Neural cell (in vitro differentiated cells): ENCODE measurements around the gene CKAP2. TPM values are rescaled to one million over a fixed set of nuclear protein-coding genes. Genes with fewer than 3 reads are reported as not detected.

Experiments used
- H2AFZ ChIP-seq: fragments of 200-600, 300-800 bp; sonication (generic), shearing (Covaris generic); 2 replicates; pipeline ENCODE4 v1.6.0; 2014; ENCODE audit warnings: low read depth, mild to moderate bottlenecking, antibody characterized with exemption, low read length, moderate library complexity
- H3F3A ChIP-seq: fragments of 200-600 bp; shearing (Covaris generic); 2 replicates; pipeline ENCODE4 v1.6.1; 2016; ENCODE audit warnings: mild to moderate bottlenecking, moderate library complexity, mixed read lengths, antibody characterized with exemption, low read length; ENCODE audit not compliant: insufficient read depth, poor library complexity, severe bottlenecking
- H3K27ac ChIP-seq: fragments of 200-600, 300-800 bp; sonication (generic), shearing (Covaris generic); 2 replicates; pipeline ENCODE4 v1.5.1; 2014; ENCODE audit warnings: mild to moderate bottlenecking, low read length, moderate library complexity
- H3K27me3 ChIP-seq: fragments of 300-800, 200-600 bp; sonication (generic), shearing (Covaris generic); 2 replicates; pipeline ENCODE4 v1.6.0; 2014; ENCODE audit warnings: mild to moderate bottlenecking, low read depth, low read length, moderate library complexity; ENCODE audit not compliant: insufficient read depth
- H3K36me3 ChIP-seq: fragments of 300-800, 200-600 bp; sonication (generic), shearing (Covaris generic); 2 replicates; pipeline ENCODE4 v1.5.1; 2014; ENCODE audit warnings: mild to moderate bottlenecking, antibody characterized with exemption, low read length, moderate library complexity; ENCODE audit not compliant: insufficient read depth
- H3K4me2 ChIP-seq: fragments of 300-800, 200-600 bp; sonication (generic), shearing (Covaris generic); 2 replicates; pipeline ENCODE4 v1.6.0; 2014; ENCODE audit warnings: mild to moderate bottlenecking, low read length
- H3K4me3 ChIP-seq: fragments of 300-800, 200-600 bp; sonication (generic), shearing (Covaris generic); 2 replicates; pipeline ENCODE4 v1.5.1; 2014; ENCODE audit warnings: mild to moderate bottlenecking, low read length, moderate library complexity
- H3K79me2 ChIP-seq: fragments of 200-600 bp; shearing (Covaris generic); replicated peaks from 2 replicates; pipeline ENCODE4 v1.6.0; 2014; ENCODE audit warnings: mild to moderate bottlenecking, low read length, moderate library complexity; ENCODE audit not compliant: insufficient read depth
- H3K9ac ChIP-seq: fragments of 300-800, 200-600 bp; sonication (generic), shearing (Covaris generic); 2 replicates; pipeline ENCODE4 v1.6.1; 2016; ENCODE audit warnings: mild to moderate bottlenecking, low read length, mixed read lengths
- H3K9me2 ChIP-seq: fragments of 200-600 bp; shearing (Covaris generic); 2 replicates; pipeline ENCODE4 v1.6.1; 2016; ENCODE audit warnings: mild to moderate bottlenecking, low read length, mixed read lengths; ENCODE audit not compliant: insufficient read depth
- H3K9me3 ChIP-seq: fragments of 200-600, 300-800 bp; sonication (generic), shearing (Covaris generic); 2 replicates; pipeline ENCODE4 v1.6.1; 2016; ENCODE audit warnings: mild to moderate bottlenecking, mixed run types, low read length, moderate library complexity, mixed read lengths
- H4K20me1 ChIP-seq: fragments of 200-600 bp; shearing (Covaris generic); 2 replicates; pipeline ENCODE4 v1.6.1; 2016; ENCODE audit warnings: mild to moderate bottlenecking, mixed run types; ENCODE audit not compliant: insufficient read depth
- CTCF ChIP-seq: fragments of 450-650 bp; IDR thresholded peaks from 2 replicates; pipeline ENCODE4 v1.5.1; 2014; ENCODE audit warnings: antibody characterized with exemption, mild to moderate bottlenecking, moderate library complexity; ENCODE audit not compliant: poor library complexity, severe bottlenecking
- EP300 ChIP-seq: fragments of 450-650 bp; conservative IDR thresholded peaks from 2 replicates; pipeline ENCODE4 v1.6.1; 2014; ENCODE audit warnings: antibody characterized with exemption, mild to moderate bottlenecking, moderate library complexity; ENCODE audit not compliant: poor library complexity, severe bottlenecking
- EZH2 ChIP-seq: fragments of 200-600, 300-800 bp; shearing (Covaris generic), sonication (generic); IDR thresholded peaks from 2 replicates; pipeline ENCODE4 v1.6.1; 2014; ENCODE audit warnings: antibody characterized with exemption, low read length, borderline replicate concordance, mild to moderate bottlenecking; ENCODE audit not compliant: insufficient read depth, poor library complexity, severe bottlenecking
- MXI1 ChIP-seq: fragments of 450-650 bp; conservative IDR thresholded peaks from 2 replicates; pipeline ENCODE4 v1.6.1; 2014; ENCODE audit warnings: antibody characterized with exemption, mild to moderate bottlenecking; ENCODE audit not compliant: poor library complexity, severe bottlenecking
- POLR2AphosphoS5 ChIP-seq: IDR thresholded peaks from 2 replicates; pipeline ENCODE4 v1.6.1; 2012
- RAD21 ChIP-seq: fragments of 450-650 bp; conservative IDR thresholded peaks from 2 replicates; pipeline ENCODE4 v1.6.1; 2014; ENCODE audit warnings: antibody characterized with exemption, mild to moderate bottlenecking, moderate library complexity
- SMC3 ChIP-seq: fragments of 450-650 bp; conservative IDR thresholded peaks from 2 replicates; pipeline ENCODE4 v1.6.1; 2014; ENCODE audit warnings: antibody characterized with exemption, mild to moderate bottlenecking, moderate library complexity; ENCODE audit not compliant: poor library complexity
- TAF1 ChIP-seq: IDR thresholded peaks from 2 replicates; pipeline ENCODE4 v1.6.1; 2012; ENCODE audit warnings: low read depth
- polyA plus RNA-seq: library from polyadenylated mRNA; depleted of rRNA; stranded (reverse); fragments of >200 nt; gene quantifications from 2 replicates; pipeline ENCODE4 v1.2.3, GENCODE V29; 2014
- TF ChIP-seq, protein P1 (sequence below): IDR thresholded peaks from 2 replicates; pipeline ENCODE4 v1.6.1; 2012; ENCODE audit warnings: borderline replicate concordance

Gene CKAP2
- polyA plus RNA-seq, 1 donor from 2014 or later = 19.1 TPM

GRCh38 chr13:52447815-52448552 is 7.3 kb upstream of the CKAP2 start:
- Histone ChIP-seq H2AFZ (no peak overlapping the region), H3K79me2 (peaks cover 33% of the 10 kb centered on the region), H3K27ac (no peak overlapping the region), H3F3A (no peaks in the 10 kb centered on the region), H4K20me1 (no peaks in the 10 kb centered on the region), H3K36me3 (no peaks in the 10 kb centered on the region), H3K4me3 (peak overlapping the region; percentile 97), H3K27me3 (no peaks in the 10 kb centered on the region), H3K4me2 (no peak overlapping the region), H3K9ac (no peak overlapping the region), H3K9me2 (no peaks in the 10 kb centered on the region), H3K9me3 (no peaks in the 10 kb centered on the region)
- no peak for TF ChIP-seq EP300

DNA sequence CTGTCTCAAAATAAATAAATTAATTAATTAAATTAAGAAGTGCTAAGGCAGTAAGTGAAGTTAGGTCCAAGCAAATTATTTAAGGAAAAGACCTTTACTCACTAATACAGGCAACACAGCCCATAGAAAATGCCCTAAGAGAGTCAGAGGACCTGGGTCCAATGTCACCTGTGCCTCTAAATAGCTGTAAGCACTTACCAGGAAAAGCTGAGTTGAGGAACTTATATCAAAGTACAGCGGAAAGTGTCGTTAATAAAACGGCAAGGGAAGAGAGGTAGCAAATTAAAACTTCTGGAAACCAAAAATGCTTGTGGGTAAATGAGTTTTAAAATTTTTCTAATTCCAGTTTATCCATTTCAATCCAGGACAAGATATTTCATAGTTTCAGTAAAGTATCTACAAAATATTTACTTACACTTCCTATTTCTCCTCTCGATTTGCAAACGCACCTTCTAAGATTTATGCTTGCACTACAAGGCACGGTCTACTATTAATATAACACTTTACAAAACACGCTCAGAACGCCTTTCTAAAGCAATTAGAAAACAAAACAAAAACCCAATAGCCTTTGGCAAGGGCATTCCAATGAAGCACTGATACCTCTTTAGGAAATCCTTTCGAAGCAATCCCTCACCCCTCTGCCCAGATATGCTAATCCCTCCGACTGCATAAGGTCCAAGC is 5.8 kb upstream of the CKAP2 start:
- H3K9me2 ChIP-seq = no peaks in the 10 kb centered on the region
- H3K9me3 ChIP-seq = no peaks in the 10 kb centered on the region
- H3K27ac ChIP-seq = peak overlapping the region; percentile 72

More for the DNA sequence above, 5.8 kb upstream of the CKAP2 start:
- no peak for TF ChIP-seq CTCF
- no peak for TF ChIP-seq SMC3
- TF ChIP-seq TAF1 = no peak
- TF ChIP-seq RAD21 = no peak
- TF ChIP-seq POLR2AphosphoS5 = no peak
- TF ChIP-seq MXI1 = no peak
- TF ChIP-seq, protein P1, sequence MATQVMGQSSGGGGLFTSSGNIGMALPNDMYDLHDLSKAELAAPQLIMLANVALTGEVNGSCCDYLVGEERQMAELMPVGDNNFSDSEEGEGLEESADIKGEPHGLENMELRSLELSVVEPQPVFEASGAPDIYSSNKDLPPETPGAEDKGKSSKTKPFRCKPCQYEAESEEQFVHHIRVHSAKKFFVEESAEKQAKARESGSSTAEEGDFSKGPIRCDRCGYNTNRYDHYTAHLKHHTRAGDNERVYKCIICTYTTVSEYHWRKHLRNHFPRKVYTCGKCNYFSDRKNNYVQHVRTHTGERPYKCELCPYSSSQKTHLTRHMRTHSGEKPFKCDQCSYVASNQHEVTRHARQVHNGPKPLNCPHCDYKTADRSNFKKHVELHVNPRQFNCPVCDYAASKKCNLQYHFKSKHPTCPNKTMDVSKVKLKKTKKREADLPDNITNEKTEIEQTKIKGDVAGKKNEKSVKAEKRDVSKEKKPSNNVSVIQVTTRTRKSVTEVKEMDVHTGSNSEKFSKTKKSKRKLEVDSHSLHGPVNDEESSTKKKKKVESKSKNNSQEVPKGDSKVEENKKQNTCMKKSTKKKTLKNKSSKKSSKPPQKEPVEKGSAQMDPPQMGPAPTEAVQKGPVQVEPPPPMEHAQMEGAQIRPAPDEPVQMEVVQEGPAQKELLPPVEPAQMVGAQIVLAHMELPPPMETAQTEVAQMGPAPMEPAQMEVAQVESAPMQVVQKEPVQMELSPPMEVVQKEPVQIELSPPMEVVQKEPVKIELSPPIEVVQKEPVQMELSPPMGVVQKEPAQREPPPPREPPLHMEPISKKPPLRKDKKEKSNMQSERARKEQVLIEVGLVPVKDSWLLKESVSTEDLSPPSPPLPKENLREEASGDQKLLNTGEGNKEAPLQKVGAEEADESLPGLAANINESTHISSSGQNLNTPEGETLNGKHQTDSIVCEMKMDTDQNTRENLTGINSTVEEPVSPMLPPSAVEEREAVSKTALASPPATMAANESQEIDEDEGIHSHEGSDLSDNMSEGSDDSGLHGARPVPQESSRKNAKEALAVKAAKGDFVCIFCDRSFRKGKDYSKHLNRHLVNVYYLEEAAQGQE = no peak
- no peak for TF ChIP-seq EP300
- no peak for TF ChIP-seq EZH2
- Histone ChIP-seq H3K9ac (peak overlapping the region; percentile 84), H3K4me3 (peak overlapping the region; percentile 97), H3K36me3 (no peaks in the 10 kb centered on the region), H4K20me1 (no peaks in the 10 kb centered on the region), H3F3A (no peaks in the 10 kb centered on the region), H3K4me2 (peak overlapping the region; percentile 99), H3K27me3 (no peaks in the 10 kb centered on the region), H2AFZ (peak overlapping the region; percentile 59), H3K79me2 (peaks cover 33% of the 10 kb centered on the region)
